EL (cell line): ENCODE measurements around the gene NUP93.

Experiments used
- DNase-seq: peaks from one replicate; pipeline ENCODE4 v3.0.0-alpha.2; 2016

NUP93 gene

GRCh38 chr16:56897026-56897799 lies 167.3 kb downstream of the NUP93 start:
- no peak for DNase-seq

DNA sequence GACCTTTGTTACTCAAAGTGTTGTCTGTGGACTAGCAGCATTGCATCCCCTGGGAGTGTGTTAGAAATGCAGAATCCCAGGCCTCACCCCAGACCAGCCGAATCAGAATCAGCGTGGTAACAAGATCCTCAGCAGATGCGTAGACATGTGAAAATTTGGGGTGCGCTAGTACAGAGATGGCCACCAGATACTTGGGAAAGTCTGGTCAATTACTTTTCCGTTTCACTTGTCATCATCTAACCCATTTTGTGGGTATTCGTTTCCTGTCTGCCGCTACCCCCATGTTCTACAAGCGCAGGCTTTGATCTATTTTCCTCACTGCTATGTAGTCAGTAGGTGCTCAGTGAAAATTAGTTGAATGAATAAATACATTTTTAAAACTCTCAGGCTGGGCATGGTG lies 168.9 kb downstream of the NUP93 start:
- DNase-seq = no peak
